Keratinocyte (primary cell): Measurements from ENCODE around the gene RIMS4. TPM values are rescaled to one million over a fixed set of nuclear protein-coding genes. Genes with fewer than 3 reads are reported as not detected.

Experiments used
- DNase-seq: peaks from one replicate; pipeline ENCODE4 v3.0.0-alpha.2; 2011; ENCODE audit warnings: low read depth, missing footprints, low spot score
- FAIRE-seq: peaks from 2 replicates; lab custom pipeline; 2011; peaks lifted over from hg19 to GRCh38; lab: Jason Lieb, UNC
- H2AFZ ChIP-seq: 2 replicates; pipeline ENCODE4 v1.6.0; 2012; ENCODE audit warnings: low read length, control low read depth, inconsistent platforms; ENCODE audit not compliant: control insufficient read depth
- H3K27ac ChIP-seq: 2 replicates; pipeline ENCODE4 v1.5.1; 2011; ENCODE audit warnings: low read length; ENCODE audit not compliant: control insufficient read depth, insufficient read depth
- H3K27me3 ChIP-seq: 3 replicates; pipeline ENCODE4 v1.6.0; 2011; ENCODE audit warnings: low read length; ENCODE audit not compliant: control insufficient read depth, insufficient read depth; ENCODE audit errors: extremely low read depth
- H3K36me3 ChIP-seq, 2 experiments: 2 replicates in 1 of 2; 3 replicates in 1 of 2; pipeline ENCODE4 v1.5.1; 2011; ENCODE audit warnings: low read length in 2 of 2, mild to moderate bottlenecking in 1 of 2; ENCODE audit not compliant: control insufficient read depth in 2 of 2, insufficient read depth in 2 of 2; ENCODE audit errors: extremely low read depth in 1 of 2
- H3K4me1 ChIP-seq: 3 replicates; pipeline ENCODE4 v1.5.1; 2011; ENCODE audit warnings: low read length; ENCODE audit not compliant: control insufficient read depth, insufficient read depth; ENCODE audit errors: extremely low read depth
- H3K4me2 ChIP-seq: 3 replicates; pipeline ENCODE4 v1.6.0; 2011; ENCODE audit warnings: low read depth, low read length; ENCODE audit not compliant: control insufficient read depth, insufficient read depth; ENCODE audit errors: extremely low read depth
- H3K4me3 ChIP-seq, 3 experiments: fragments of 200-600 bp in 1 of 3; sonication (generic) in 1 of 3; 2 replicates in 2 of 3; 3 replicates in 1 of 3; pipeline ENCODE4 v1.5.1; 2011 to 2016; ENCODE audit warnings: low read length in 3 of 3, mild to moderate bottlenecking in 3 of 3, control low read depth in 2 of 3, inconsistent platforms in 1 of 3, low read depth in 1 of 3, mixed read lengths in 1 of 3, mixed run types in 1 of 3, moderate library complexity in 1 of 3; ENCODE audit not compliant: control insufficient read depth in 2 of 3, insufficient read depth in 2 of 3; ENCODE audit errors: extremely low read depth in 1 of 3
- H3K79me2 ChIP-seq: 2 replicates; pipeline ENCODE4 v1.6.0; 2012; ENCODE audit warnings: low read length; ENCODE audit not compliant: control insufficient read depth, insufficient read depth
- H3K9ac ChIP-seq: 3 replicates; pipeline ENCODE4 v1.6.0; 2011; ENCODE audit warnings: low read length; ENCODE audit not compliant: control insufficient read depth, insufficient read depth; ENCODE audit errors: extremely low read depth
- H3K9me1 ChIP-seq: 3 replicates; pipeline ENCODE4 v1.6.0; 2011; ENCODE audit warnings: low read length; ENCODE audit not compliant: control insufficient read depth, insufficient read depth; ENCODE audit errors: extremely low read depth
- H3K9me3 ChIP-seq: 2 replicates; pipeline ENCODE4 v1.5.1; 2012; ENCODE audit warnings: low read depth, low read length; ENCODE audit not compliant: control insufficient read depth
- H4K20me1 ChIP-seq: 3 replicates; pipeline ENCODE4 v1.6.0; 2011; ENCODE audit warnings: low read length; ENCODE audit not compliant: control insufficient read depth, insufficient read depth; ENCODE audit errors: extremely low read depth
- EZH2 ChIP-seq: IDR thresholded peaks from one replicate; pipeline ENCODE4 v1.6.1; 2012; ENCODE audit warnings: inconsistent platforms, mild to moderate bottlenecking, low read length, moderate library complexity
- dilution Hi-C: fragments of 300-500 bp; cut with MboI; formaldehyde crosslinking; loops from one replicate; pipeline ENCODE4 v1.7.0; 2020; ENCODE audit warnings: low sequenced_read_pairs; ENCODE audit not compliant: extremely low pct_ligation_motif_present
- polyA plus RNA-seq, 5 experiments: library from polyadenylated mRNA; depleted of rRNA in 3 of 5; stranded (reverse) in 3 of 5; stranded (forward) in 1 of 5; unstranded in 1 of 5; fragments of >200 nt; gene quantifications; 1 replicate in 1 of 5; 2 replicates in 3 of 5; 3 replicates in 1 of 5; pipeline versions ENCODE4 v1.2.1 to v1.2.3, GENCODE V29; 2011 to 2012; ENCODE audit warnings: missing spikeins in 2 of 5, low read depth in 1 of 5, low replicate concordance in 1 of 5
- TF ChIP-seq, protein P1 (sequence below), 3 experiments: IDR thresholded peaks in 1 of 3; conservative IDR thresholded peaks in 1 of 3; optimal IDR thresholded peaks in 1 of 3; 2 replicates in 2 of 3; 3 replicates in 1 of 3; pipeline versions ENCODE3 to v1.5.1; 2011; ENCODE audit warnings: low read length in 3 of 3, mild to moderate bottlenecking in 3 of 3, moderate library complexity in 2 of 3, control low read depth in 1 of 3, inconsistent platforms in 1 of 3; ENCODE audit not compliant: insufficient read depth in 2 of 3; ENCODE audit errors: extremely low read depth in 1 of 3

Gene RIMS4
- polyA plus RNA-seq, 1 donor (not counting 4 experiments of a cell fraction or from before 2014, with no cell fraction given): not detected

GRCh38 chr20:44702776-44703175 lies 107.6 kb downstream of the RIMS4 start:
- no peak for TF ChIP-seq EZH2
- TF ChIP-seq, protein P1, sequence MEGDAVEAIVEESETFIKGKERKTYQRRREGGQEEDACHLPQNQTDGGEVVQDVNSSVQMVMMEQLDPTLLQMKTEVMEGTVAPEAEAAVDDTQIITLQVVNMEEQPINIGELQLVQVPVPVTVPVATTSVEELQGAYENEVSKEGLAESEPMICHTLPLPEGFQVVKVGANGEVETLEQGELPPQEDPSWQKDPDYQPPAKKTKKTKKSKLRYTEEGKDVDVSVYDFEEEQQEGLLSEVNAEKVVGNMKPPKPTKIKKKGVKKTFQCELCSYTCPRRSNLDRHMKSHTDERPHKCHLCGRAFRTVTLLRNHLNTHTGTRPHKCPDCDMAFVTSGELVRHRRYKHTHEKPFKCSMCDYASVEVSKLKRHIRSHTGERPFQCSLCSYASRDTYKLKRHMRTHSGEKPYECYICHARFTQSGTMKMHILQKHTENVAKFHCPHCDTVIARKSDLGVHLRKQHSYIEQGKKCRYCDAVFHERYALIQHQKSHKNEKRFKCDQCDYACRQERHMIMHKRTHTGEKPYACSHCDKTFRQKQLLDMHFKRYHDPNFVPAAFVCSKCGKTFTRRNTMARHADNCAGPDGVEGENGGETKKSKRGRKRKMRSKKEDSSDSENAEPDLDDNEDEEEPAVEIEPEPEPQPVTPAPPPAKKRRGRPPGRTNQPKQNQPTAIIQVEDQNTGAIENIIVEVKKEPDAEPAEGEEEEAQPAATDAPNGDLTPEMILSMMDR (optimal IDR thresholded peaks at IDR 0.05 in 1 of 3, IDR thresholded peaks at IDR 0.05 in 1 of 3, conservative IDR thresholded peaks at IDR 0.05 in 1 of 3; ENCODE audit: extremely low read depth in 1 of 3, insufficient read depth in 2 of 3, low read length in 3 of 3): no peak
- dilution Hi-C loops: no loop called here
- FAIRE-seq (no peak), DNase-seq (no peak)
- Histone ChIP-seq H3K27ac (no peak overlapping the region), H3K4me2 (no peak overlapping the region), H3K9me3 (no peaks in the 10 kb centered on the region), H3K9me1 (no peaks in the 10 kb centered on the region), H3K4me1 (no peaks in the 10 kb centered on the region), H3K79me2 (no peaks in the 10 kb centered on the region), H3K4me3 (no peak overlapping the region), H4K20me1 (no peaks in the 10 kb centered on the region), H3K27me3 (no peaks in the 10 kb centered on the region), H3K36me3 (no peaks in the 10 kb centered on the region), H3K9ac (no peak overlapping the region), H2AFZ (no peak overlapping the region)

DNA sequence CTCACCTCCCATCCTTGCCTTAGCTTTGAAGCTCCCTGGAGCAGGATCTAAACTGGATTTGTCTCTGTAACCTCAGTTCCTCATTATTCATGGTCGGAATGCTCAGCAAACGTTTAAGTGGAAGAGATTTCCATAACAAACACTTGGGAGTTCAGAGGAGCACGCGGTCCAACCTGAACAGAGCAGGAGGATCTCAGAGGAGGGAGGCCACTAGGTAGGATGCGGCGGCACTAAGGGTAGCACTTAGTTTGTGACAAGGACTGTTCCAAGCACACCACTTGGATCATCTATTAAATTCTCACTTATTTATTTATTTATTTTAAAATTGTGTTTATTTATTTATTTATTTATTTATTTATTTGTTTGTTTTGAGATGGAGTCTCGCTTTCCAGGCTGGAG lies 108.5 kb downstream of the RIMS4 start:
- no peak for FAIRE-seq
- dilution Hi-C loops: no loop called here

More for the DNA sequence above, 108.5 kb downstream of the RIMS4 start:
- Histone ChIP-seq H3K4me3 (no peak overlapping the region), H3K79me2 (no peaks in the 10 kb centered on the region), H2AFZ (no peak overlapping the region), H3K9ac (no peak overlapping the region), H3K4me1 (no peaks in the 10 kb centered on the region), H4K20me1 (no peaks in the 10 kb centered on the region), H3K9me3 (no peaks in the 10 kb centered on the region), H3K27me3 (no peaks in the 10 kb centered on the region), H3K36me3 (no peaks in the 10 kb centered on the region), H3K4me2 (no peak overlapping the region), H3K27ac (no peak overlapping the region), H3K9me1 (no peaks in the 10 kb centered on the region)
- TF ChIP-seq, protein P1 (optimal IDR thresholded peaks at IDR 0.05 in 1 of 3, IDR thresholded peaks at IDR 0.05 in 1 of 3, conservative IDR thresholded peaks at IDR 0.05 in 1 of 3; ENCODE audit: extremely low read depth in 1 of 3, insufficient read depth in 2 of 3, low read length in 3 of 3): no peak
- no peak for TF ChIP-seq EZH2
- no peak for DNase-seq

Other genes with a start within 250 kb of the RIMS4 start
- gene PKIG, start 228.0 kb downstream of the RIMS4 start, polyA plus RNA-seq: 6.6 to 9.9 TPM (median 8.4 TPM) in 3 replicates
- 18.9 to 26.4 TPM (median 21.4 TPM) in 3 replicates for gene ADA, start 158.8 kb downstream of the RIMS4 start, polyA plus RNA-seq
- gene CCN5, start 95.2 kb downstream of the RIMS4 start, polyA plus RNA-seq: 0.50 TPM in 1 of 3 replicates, not detected in the others
- 0.03 TPM in 1 of 3 replicates, not detected in the others for gene KCNK15, start 64.7 kb downstream of the RIMS4 start, polyA plus RNA-seq
- 135 to 269 TPM (median 214 TPM) in 3 replicates for gene YWHAB, start 75.2 kb upstream of the RIMS4 start, polyA plus RNA-seq
- 27.2 to 31.4 TPM (median 29.8 TPM) in 3 replicates for gene PABPC1L, start 99.5 kb upstream of the RIMS4 start, polyA plus RNA-seq
- 31.5 to 47.7 TPM (median 32.9 TPM) in 3 replicates for gene TOMM34, start 149.9 kb upstream of the RIMS4 start, polyA plus RNA-seq
- gene STK4, start 156.0 kb upstream of the RIMS4 start, polyA plus RNA-seq: 23.4 to 30.5 TPM (median 27.4 TPM) in 3 replicates